Stimulated activated CD8-positive, alpha-beta memory T cell treated with anti-CD3 and anti-CD28 coated beads, Interleukin-7, amount 100 ng/mL, for 48 hours (primary cell): ENCODE measurements around the gene FOXE1.

Experiments
- DNase-seq, 2 donors: peaks; one replicate each; pipeline ENCODE4 v3.0.0-alpha.2; 2020; ENCODE audit warnings: low read depth in 1 of 2; ENCODE audit errors: extremely low read depth in 1 of 2

FOXE1 gene

DNA sequence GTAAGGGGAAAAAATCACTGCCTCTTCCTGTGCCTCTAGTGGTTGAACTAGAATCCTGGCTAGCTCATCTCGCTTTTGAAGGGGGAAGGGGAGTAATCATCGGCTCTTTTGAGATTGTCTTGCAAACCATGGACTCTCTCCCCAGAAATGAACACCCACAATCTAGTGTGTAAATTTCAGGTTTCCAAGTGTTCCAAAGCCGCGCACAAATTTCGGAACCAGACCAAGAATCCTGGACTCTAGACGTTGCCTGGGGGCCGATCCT lies 4.9 kb upstream of the FOXE1 start:
- DNase-seq = no peak

- no peak for DNase-seq
These were observed 4.4 kb upstream of the FOXE1 start for GRCh38 chr9:97848480-97849237.

DNA sequence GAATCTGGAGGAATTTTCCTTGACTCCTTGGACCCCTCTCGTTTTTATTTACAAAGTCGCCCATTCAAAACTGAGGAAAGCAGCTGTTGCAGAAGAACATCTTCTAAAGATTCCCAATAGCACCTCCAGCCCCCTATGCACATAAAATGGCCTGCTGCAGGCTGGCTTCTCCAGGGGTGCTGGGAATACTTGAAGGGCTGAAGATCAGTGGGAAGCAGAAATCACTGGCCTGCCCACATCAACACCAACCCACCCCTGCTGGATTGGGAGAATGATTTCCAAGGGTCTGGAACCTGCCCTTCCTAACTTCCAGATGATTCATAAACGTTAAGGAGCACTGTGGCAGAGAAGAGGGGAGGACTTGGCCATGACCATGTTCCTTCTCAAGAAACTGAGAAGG lies 3.0 kb upstream of the FOXE1 start:
- DNase-seq = no peak

DNA sequence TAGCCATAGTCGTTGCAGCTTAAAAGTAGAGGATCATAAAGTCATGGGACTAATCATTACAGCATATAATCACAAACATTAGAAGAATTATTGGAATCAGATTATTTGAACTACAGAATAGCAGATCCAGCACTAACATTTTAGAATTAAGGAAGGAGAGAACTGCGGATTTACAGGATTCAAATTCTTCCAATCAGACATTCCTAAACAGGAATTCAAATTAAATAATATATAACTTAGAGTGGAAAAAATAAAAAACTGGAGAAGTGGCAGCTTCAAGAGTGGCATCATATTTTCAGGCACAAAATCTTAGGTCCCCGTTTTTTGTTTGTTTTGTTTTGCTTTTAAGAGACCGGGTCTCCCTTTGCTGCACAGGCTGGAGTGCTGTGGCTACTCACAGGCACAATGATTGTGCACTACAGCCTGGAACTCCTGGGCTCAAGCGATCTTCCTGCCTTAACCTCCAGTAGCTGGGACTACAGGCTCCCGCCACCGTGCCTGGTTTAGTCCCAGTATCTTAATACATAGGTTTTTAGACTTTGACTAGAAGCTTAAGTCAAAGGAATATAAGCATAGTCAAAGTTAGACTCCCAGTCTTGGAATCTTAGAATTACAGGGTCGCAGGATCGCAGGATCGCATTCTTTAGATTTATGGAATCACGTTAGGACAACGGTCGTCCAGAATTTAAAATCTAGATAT lies 2.1 kb upstream of the FOXE1 start:
- DNase-seq = no peak

DNA sequence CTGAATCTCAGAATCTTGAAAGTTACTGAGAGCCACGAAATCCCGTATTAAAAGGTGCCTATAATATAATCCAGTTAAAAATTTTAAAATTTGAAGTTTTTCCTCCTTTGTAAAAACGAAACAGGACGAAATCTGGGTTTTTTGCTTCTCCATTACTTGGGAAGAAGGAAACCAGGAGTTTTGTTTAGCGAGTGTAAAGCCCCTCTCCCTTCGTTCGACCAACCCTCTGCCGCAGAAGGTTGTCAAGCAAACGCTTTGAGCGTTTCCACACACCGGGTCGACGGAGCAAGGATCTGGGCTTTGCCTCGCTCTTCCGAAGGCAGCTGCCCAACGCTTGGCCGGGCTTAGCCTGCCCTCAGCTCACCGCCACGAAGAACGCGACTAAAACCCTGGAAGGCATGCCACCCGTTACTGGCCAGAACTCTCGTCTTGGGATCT lies 1.6 kb upstream of the FOXE1 start:
- no peak for DNase-seq

DNA sequence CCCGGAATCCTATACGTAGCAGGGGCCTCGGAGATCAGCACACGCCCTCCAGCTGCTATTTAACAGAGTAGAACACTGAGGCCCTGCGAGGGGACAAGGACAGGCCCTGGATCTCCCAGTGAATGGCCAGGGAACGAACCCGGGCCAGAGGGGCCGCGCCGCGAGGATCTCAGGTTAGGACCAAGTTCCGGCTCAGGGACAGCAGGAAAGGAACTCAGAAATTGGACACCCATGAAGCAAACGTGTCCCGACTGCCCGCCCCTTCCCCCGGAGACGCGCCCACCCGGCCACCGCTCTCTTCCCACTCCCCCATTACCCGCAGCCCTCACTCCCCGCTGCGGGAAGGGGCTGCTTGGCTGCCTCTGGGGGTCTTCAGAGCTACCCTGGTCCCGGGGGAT lies 1.0 kb upstream of the FOXE1 start:
- no peak for DNase-seq

GRCh38 chr9:97852399-97853055 lies 499 bp upstream of the FOXE1 start:
- no peak for DNase-seq

DNA sequence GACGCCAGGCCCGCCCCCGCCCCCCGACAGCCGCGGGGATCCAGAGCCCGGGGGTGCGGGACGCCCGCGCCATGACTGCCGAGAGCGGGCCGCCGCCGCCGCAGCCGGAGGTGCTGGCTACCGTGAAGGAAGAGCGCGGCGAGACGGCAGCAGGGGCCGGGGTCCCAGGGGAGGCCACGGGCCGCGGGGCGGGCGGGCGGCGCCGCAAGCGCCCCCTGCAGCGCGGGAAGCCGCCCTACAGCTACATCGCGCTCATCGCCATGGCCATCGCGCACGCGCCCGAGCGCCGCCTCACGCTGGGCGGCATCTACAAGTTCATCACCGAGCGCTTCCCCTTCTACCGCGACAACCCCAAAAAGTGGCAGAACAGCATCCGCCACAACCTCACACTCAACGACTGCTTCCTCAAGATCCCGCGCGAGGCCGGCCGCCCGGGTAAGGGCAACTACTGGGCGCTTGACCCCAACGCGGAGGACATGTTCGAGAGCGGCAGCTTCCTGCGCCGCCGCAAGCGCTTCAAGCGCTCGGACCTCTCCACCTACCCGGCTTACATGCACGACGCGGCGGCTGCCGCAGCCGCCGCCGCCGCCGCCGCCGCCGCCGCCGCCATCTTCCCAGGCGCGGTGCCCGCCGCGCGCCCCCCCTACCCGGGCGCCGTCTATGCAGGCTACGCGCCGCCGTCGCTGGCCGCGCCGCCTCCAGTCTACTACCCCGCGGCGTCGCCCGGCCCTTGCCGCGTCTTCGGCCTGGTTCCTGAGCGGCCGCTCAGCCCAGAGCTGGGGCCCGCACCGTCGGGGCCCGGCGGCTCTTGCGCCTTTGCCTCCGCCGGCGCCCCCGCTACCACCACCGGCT lies 1.0 kb downstream of the FOXE1 start:
- DNase-seq = peak; percentile 36 to 49

DNA sequence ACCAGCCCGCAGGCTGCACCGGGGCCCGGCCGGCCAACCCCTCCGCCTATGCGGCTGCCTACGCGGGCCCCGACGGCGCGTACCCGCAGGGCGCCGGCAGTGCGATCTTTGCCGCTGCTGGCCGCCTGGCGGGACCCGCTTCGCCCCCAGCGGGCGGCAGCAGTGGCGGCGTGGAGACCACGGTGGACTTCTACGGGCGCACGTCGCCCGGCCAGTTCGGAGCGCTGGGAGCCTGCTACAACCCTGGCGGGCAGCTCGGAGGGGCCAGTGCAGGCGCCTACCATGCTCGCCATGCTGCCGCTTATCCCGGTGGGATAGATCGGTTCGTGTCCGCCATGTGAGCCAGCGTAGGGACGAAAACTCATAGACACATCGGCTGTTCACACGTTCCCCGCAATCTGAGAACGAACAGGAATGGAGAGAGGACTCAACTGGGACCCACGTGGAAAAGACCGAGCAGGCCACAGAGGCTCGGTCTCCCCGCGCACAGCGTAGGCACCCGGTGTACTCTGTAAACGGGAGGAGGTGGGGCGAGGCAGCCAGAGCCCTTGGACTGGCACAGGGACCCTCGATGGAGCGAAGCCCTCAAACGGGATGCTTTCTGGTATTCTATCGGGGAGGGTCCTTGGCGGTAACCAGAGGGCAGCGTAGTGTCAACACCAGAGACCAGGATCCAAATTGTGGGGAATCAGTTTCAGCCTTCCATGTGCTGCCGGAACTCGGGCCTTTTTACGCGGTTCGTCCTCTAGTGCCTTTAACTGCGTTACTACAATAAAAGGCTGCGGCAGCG lies 1.9 kb downstream of the FOXE1 start:
- DNase-seq = no peak

- no peak for DNase-seq
These were observed 2.5 kb downstream of the FOXE1 start for GRCh38 chr9:97855486-97855875.

- no peak for DNase-seq
These were observed 2.9 kb downstream of the FOXE1 start for GRCh38 chr9:97855899-97856298.

DNA sequence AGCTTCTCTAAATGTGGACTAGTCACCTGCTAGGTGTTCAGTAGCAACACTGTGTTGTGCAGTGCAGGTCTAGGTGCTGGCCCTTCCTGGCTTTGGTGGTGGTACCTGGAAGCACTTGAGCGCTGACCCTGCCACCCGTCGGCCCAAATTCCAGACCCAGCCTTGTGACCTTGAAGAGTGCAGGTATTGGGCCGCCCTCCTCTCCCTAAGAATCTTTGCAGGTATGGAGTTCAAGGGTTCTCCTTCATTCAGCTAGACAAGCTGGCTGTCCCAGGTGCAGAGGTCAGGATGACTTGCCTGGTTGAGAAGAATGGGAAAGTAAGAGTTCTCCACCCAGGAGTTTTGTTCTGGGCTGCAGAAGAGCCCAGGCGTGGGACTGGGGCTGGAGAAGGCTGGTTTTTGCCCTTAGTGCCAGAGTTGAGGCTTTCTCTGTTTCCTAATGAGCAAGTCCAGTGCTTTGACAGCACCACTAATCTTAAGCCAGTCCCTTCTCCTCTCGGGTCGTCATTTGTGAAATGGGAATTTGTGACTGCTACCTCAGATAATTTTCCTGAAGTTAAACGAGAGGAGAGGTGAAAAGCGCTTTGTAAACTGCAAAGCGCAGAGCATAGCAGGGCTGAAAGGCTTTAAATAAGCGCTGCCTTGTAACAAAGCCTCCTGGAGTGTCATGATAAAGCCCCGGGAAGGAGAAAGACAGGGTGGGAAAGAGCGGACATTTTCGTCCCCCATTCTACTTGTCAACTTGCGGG lies 4.0 kb downstream of the FOXE1 start:
- no peak for DNase-seq

DNA sequence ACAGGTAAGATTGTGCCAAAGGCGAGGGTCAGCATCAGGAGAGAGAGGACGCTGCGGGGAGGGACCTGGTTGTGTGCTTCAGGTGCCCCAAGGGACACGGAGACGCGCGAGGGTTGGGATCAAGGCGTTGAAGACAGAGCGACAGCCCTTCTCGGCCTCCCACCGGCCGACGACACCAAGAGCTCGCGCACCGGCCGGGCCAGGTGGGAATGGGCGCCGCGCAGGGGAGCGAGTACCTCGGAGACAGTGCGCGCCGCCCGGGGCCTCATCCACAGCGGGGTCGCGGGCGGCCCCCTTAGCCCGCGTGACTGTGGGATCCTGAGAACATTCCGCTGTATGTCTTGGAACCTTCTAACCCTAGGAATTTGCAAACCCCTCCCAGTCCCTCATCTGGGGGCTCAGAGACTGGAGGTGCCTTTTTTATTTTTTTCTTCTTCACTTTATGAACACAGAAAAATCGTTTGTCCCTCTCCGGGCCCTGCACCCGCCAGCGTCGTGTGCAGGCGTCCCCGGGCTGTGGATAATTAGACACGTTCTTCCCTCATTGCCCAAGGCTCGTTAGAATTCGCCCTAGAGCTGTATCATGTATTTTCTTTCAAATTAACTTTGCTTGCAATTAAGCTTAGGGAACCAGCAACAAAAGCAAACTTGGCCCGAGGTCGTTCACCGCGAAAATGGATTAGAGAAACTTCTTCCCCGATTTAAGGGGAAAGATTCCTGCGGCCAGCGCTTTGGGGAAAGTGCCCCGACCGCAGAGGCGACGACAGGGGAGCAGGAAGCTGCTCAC lies 4.8 kb downstream of the FOXE1 start:
- no peak for DNase-seq

DNA sequence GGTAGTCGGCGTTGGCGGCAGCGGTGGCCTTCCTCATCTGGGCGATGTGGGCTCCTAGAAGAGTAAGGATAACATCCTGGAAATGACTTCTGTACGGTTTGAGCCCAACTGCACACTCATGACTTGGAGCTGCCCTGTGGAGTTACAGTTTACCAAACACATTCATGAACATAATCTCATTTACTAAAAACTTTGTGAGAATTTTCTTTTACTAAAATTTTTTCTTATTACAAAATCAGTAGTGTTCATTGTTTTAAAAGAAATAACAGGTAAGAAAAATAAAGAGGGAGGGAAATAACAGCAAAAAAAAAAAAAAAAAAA lies 5.3 kb downstream of the FOXE1 start:
- DNase-seq = no peak

DNA sequence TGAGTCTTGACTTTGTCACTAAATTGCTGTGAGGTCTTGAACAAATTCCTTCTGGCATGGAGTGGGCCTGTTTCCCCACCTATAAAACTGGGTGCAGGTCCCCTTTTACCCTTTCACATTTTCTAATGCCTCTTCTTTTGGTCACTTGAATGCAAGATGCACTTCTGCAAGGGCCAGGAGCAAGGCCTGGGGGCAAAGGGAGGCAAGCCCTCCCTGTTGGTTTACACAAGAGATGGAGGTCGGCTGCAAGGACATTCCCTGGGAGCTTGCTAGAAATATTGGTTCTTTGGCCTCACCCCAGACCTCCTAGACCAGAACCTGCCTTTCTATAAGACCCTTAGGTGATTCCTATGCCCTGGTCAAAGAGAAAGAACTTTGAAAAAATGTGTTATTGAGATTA lies 5.8 kb downstream of the FOXE1 start:
- no peak for DNase-seq

- DNase-seq = no peak
These were observed 6.3 kb downstream of the FOXE1 start for GRCh38 chr9:97859346-97859745.

- DNase-seq = no peak
These were observed 7.6 kb downstream of the FOXE1 start for GRCh38 chr9:97860451-97861147.

DNA sequence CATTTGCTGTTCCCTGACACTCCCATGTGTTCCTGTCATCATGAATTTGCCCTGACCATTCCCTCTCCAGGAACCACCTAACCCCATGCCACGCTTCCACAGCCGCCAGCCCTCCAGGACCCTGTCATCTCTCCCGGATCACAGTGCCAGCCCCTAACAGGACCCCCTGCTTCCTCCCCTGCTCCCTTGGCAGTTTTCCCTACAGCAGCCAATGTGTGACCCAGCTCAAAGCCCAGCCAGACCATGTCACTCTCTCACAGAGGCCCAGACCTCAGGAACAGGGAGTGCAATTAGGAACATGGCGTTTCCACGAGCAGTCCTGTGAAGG lies 8.1 kb downstream of the FOXE1 start:
- DNase-seq = no peak

- DNase-seq = no peak
These were observed 10.3 kb downstream of the FOXE1 start for GRCh38 chr9:97863314-97863713.
